NCI-H446 (cell line): ENCODE results near the gene PRG3.
"Not testable (repeated sequence)": the region's sequence is repeated elsewhere in the genome, so short reads cannot be mapped to it uniquely, and the experiment has no call there.

Source experiments
- DNase-seq, 2 experiments: peaks; one replicate each; lab custom pipeline; 2025; lab: John Stamatoyannopoulos, UW

Gene PRG3

GRCh38 chr11:57408771-57409170 lies 27.8 kb upstream of the PRG3 start:
- no peak for DNase-seq

GRCh38 chr11:57407941-57408475 lies 27.1 kb upstream of the PRG3 start:
- no peak for DNase-seq

- no peak for DNase-seq
These were observed 26.3 kb upstream of the PRG3 start for GRCh38 chr11:57407010-57407920.

GRCh38 chr11:57406337-57406904 lies 25.5 kb upstream of the PRG3 start:
- no peak for DNase-seq

- DNase-seq: peak in 1 of 2 experiments; percentile 12
These were observed 24.4 kb upstream of the PRG3 start for GRCh38 chr11:57405271-57405860.

GRCh38 chr11:57403802-57404147 lies 22.8 kb upstream of the PRG3 start:
- DNase-seq: no peak

GRCh38 chr11:57403003-57403801 lies 22.3 kb upstream of the PRG3 start:
- not testable (repeated sequence) for DNase-seq

- no peak for DNase-seq
These were observed 21.4 kb upstream of the PRG3 start for GRCh38 chr11:57402188-57403002.

GRCh38 chr11:57399972-57400578 lies 19.1 kb upstream of the PRG3 start:
- no peak for DNase-seq

GRCh38 chr11:57399221-57399620 lies 18.3 kb upstream of the PRG3 start:
- no peak for DNase-seq

- no peak for DNase-seq
These were observed 16.5 kb upstream of the PRG3 start for GRCh38 chr11:57397394-57397990.

GRCh38 chr11:57396744-57397143 lies 15.8 kb upstream of the PRG3 start:
- DNase-seq: no peak

GRCh38 chr11:57395905-57396623 lies 15.1 kb upstream of the PRG3 start:
- DNase-seq: no peak

- DNase-seq: no peak
These were observed 13.4 kb upstream of the PRG3 start for GRCh38 chr11:57394203-57394965.

GRCh38 chr11:57392763-57393105 lies 11.8 kb upstream of the PRG3 start:
- DNase-seq: no peak

- DNase-seq: no peak
These were observed 11.3 kb upstream of the PRG3 start for GRCh38 chr11:57392066-57392762.

- no peak for DNase-seq
These were observed 10.6 kb upstream of the PRG3 start for GRCh38 chr11:57391539-57391938.

- DNase-seq: no peak
These were observed 10.2 kb upstream of the PRG3 start for GRCh38 chr11:57391111-57391510.
